ENCODE data around the gene GLP2R.

- no peak for TF ChIP-seq CTCF (conservative IDR thresholded peaks at IDR 0.05)
- TF ChIP-seq ZFX (IDR thresholded peaks at IDR 0.05), result no peak
Measured at GRCh38 chr17:9898812-9899211, 73.1 kb downstream of the GLP2R start.

All from C4-2B (cell line).